A673 (cell line): ENCODE results near the gene TASP1.

Experiments
- EZH2 ChIP-seq: fragments of 200-600 bp; sonication (generic); IDR thresholded peaks from 2 replicates; pipeline ENCODE4 v1.6.1; 2017; ENCODE audit warnings: borderline replicate concordance, low read depth, mild to moderate bottlenecking, mixed read lengths, antibody characterized with exemption, low read length; ENCODE audit not compliant: poor library complexity, severe bottlenecking
- TF ChIP-seq, protein P1 (sequence below): fragments of 300-800, 200-600 bp; sonication (generic); conservative IDR thresholded peaks from 2 replicates; pipeline ENCODE4 v1.5.1; 2017; ENCODE audit warnings: low read depth, mild to moderate bottlenecking, antibody characterized with exemption, low read length, moderate library complexity, mixed read lengths

DNA sequence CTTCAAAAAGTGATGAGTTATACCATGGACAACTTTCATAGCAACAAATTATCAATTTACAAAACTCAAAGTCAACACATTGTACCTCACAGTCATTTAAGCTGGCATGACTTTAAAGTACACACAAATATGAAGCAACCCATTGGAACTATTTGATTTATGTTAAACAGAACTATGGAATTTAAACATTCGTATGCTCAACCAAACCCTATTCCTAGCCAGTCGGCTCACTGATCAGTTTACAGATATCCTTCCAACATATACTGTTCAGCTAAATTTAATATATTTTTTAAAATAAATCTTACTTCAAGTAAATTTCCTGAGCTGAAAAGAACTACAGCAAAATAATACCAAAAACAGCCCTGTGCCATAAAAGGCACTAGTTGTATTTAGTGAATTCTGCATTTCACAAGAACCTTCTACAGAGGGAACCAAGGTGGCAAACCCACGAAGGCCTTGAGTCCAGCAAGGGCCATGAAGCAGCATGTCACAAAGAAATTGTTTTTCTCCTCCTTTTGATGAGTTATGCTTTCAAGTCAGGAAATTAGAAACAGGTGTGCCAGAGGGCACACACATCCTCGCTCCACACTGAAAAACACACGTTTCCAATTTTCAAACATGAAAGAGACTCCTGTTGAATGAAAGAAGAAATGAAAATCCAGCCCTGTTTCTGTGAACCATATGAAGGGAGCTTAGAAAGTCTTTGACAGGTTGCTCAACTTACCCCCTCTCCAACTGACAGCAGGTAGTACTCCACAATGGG is 122.8 kb downstream of the TASP1 start:
- TF ChIP-seq, protein P1, sequence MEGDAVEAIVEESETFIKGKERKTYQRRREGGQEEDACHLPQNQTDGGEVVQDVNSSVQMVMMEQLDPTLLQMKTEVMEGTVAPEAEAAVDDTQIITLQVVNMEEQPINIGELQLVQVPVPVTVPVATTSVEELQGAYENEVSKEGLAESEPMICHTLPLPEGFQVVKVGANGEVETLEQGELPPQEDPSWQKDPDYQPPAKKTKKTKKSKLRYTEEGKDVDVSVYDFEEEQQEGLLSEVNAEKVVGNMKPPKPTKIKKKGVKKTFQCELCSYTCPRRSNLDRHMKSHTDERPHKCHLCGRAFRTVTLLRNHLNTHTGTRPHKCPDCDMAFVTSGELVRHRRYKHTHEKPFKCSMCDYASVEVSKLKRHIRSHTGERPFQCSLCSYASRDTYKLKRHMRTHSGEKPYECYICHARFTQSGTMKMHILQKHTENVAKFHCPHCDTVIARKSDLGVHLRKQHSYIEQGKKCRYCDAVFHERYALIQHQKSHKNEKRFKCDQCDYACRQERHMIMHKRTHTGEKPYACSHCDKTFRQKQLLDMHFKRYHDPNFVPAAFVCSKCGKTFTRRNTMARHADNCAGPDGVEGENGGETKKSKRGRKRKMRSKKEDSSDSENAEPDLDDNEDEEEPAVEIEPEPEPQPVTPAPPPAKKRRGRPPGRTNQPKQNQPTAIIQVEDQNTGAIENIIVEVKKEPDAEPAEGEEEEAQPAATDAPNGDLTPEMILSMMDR, result no peak
- no peak for TF ChIP-seq EZH2
